Breast epithelium (tissue), 3 donors: ENCODE data around the gene ATP8A1.

Source experiments
- CTCF ChIP-seq, 3 donors: fragments of 450-650 bp; IDR thresholded peaks; one replicate each; pipeline ENCODE4 v1.5.1; 2016 to 2017; ENCODE audit warnings: antibody characterized with exemption in 3 of 3, mild to moderate bottlenecking in 3 of 3, moderate library complexity in 3 of 3
- POLR2A ChIP-seq: fragments of 450-650 bp; IDR thresholded peaks from one replicate; pipeline ENCODE4 v1.6.1; 2016; ENCODE audit warnings: antibody characterized with exemption, mild to moderate bottlenecking, moderate library complexity

- TF ChIP-seq POLR2A (no peak), CTCF (IDR thresholded peaks at IDR 0.05) (no peak)
Observed at GRCh38 chr4:42492962-42493361, 163.9 kb downstream of the ATP8A1 start.
